LoVo (cell line): Measurements from ENCODE around the gene RECQL5.
"Not testable (repeated sequence)": the region's sequence is repeated elsewhere in the genome, so short reads cannot be mapped to it uniquely, and the experiment has no call there.

ENCODE experiments used
- DNase-seq: peaks from one replicate; pipeline ENCODE4 v3.0.0-alpha.2; 2016; ENCODE audit warnings: low spot score

The RECQL5 gene

GRCh38 chr17:75616521-75617122, 50.3 kb downstream of the RECQL5 start:
- DNase-seq = no peak

- DNase-seq = no peak
These were observed 51.7 kb downstream of the RECQL5 start for GRCh38 chr17:75615301-75615700.

- no peak for DNase-seq
These were observed 52.2 kb downstream of the RECQL5 start for GRCh38 chr17:75614556-75615270.

DNA sequence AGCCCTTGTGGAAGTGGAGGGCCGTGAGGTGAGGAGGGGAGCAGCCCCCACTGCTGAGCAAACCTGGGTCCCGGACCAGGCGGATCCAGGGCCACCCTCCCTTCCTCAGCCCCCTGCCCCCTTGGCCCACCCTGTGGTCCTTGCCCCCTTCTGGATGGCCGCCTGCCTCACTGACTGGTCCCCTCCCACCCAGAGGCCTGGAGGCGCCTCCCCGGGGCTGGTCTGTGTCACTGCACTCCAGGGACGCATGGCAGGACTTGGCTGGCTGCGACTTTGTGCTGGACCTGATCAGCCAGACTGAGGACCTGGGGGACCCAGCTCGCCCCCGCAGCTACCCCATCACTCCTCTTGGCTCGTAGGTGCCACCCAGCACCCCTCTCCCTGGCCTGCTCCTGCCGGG, 52.9 kb downstream of the RECQL5 start:
- no peak for DNase-seq

- no peak for DNase-seq
These were observed 53.9 kb downstream of the RECQL5 start for GRCh38 chr17:75612906-75613626.

DNA sequence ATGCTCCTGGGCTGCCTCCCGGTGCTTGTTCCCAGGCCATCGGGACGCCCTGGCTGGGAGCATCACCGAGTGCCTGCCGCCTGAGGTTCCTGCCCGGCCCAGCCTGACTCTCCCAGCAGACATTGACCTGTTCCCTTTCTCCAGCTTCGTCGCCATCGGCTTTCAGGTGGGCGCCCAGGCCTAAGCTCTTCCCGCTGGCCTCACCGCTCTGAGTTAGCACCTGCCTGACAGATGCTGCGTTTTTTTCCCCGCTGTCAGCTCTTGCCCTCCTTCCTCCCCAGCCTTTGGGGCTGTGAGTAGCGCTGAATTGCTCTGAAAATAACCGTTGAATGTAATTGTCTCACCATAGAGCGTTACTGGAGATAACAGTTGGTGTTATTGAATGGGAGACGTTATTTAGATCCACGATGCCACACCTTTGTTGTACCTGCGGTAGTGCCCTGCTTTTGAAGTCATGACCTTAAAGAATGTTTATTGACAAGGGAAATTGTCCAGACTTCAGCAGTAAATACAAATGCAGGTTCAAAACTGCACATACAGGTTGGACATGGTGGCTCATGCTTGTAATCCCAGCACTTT, 55.0 kb downstream of the RECQL5 start:
- DNase-seq = peak; percentile 75

DNA sequence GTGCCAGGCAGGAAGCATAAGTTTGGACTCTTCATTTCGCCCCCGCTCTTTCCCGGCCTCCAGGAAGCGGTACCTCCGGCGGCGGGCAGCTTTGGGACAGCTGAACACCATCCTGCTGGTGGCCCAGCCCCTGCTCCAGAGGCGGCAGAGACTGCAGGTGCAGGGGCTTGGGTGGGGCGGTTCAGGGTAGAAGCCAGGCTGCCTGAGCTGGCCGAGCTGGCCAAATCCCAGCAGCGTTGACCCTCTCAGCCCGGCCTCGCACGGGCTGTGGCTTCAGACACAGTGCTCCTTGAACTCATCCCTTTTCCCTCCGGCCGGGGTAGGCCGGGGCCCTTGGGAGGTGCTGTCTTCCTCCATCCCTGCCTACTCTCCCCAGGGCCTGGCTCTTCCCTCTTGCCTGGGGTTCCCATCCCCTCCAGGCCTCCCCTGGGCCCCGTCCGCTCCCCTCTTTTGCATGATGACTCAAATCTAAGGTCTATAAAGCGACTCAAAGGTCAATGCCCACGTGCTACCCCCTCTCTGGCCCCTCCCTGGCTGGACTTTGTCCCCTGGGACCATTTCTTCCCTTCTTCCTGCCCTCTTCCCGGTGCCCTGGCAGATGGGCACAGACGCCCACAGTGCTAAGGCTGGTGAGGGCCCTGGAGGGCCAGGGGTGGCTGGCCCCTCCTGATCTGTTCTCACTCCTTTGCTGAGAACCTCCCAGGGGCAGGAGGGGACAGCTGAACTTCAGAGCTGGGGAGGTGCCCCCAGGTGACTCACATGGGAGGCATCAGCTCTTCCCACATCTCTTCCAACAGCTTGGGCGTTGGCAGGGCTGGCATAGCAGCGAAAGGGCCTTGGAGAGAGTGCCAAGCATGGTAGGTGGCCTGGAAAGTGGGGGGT, 56.6 kb downstream of the RECQL5 start:
- peak; percentile 89 for DNase-seq

DNA sequence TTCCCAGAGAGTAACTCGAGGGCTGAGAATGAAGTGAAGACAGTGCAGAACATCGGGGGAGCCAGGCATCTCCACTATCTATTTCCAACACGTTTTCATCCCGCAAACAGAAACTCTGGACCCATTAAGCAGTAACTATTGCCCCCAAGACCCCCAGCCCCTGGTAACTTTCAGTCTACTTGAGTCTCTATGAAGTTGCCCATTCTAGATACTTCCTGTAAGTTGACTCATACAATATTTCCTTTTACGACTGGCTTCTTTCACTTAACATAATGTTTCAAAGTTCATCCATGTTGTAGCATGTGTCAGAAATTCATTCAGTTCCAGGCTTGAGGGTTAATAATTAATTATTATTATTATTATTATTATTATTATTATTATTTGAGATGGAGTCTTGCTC, 59.9 kb downstream of the RECQL5 start:
- no peak for DNase-seq

GRCh38 chr17:75605790-75606189, 61.2 kb downstream of the RECQL5 start:
- no peak for DNase-seq

DNA sequence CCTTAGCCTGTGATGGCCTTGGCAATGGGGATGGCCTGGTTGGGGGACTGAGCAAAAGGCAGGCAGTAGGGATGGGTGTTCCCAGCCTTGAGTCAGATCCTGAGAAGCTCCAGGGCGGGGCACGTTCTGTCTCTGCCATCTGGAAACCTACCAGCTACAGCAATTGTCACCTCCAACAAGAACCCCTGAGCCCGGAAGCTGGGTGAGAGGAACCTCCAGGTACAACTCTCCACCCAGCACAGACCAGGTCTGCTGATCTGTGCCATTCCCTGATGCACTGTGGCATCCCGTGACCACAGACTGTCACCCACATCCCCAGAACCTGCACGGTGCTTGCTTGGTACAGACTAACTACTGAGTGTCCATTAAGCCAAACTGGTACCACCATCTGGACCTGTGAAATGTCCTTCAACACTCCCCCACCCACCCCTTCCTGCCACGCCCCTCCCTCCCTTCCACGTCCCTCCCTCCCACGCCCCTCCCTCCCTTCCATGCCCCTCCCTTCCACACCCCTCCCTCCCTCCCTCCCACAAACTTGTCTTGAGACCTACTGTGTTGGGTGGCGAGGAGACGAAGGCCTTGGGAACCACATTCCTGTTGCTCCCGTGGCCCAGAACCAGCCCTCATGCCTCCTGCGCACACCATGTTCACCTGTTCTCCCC, 62.8 kb downstream of the RECQL5 start:
- DNase-seq = peak; percentile 61

DNA sequence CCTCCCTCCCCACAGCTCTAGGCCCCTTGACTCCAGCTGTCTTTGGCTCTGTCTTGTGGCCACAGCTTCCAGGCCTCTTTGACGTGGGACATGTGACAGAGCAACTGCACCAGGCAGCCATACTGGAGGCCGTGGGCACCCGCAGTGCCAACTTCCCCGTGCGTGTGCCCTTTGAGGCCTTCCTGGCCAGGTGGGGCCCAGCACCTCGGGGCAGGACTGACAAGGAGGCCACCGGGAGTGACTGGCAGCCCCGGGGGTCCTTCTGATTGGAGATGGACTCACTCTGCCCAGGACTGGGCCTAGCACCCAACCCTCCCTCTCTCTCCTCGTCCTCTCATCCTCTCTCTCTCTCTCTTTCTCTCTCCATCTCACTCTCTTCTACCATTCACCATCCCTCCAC, 63.8 kb downstream of the RECQL5 start:
- DNase-seq = no peak

GRCh38 chr17:75602644-75603043, 64.3 kb downstream of the RECQL5 start:
- DNase-seq = no peak

GRCh38 chr17:75601057-75601987, 65.6 kb downstream of the RECQL5 start:
- DNase-seq = peak; percentile 89

DNA sequence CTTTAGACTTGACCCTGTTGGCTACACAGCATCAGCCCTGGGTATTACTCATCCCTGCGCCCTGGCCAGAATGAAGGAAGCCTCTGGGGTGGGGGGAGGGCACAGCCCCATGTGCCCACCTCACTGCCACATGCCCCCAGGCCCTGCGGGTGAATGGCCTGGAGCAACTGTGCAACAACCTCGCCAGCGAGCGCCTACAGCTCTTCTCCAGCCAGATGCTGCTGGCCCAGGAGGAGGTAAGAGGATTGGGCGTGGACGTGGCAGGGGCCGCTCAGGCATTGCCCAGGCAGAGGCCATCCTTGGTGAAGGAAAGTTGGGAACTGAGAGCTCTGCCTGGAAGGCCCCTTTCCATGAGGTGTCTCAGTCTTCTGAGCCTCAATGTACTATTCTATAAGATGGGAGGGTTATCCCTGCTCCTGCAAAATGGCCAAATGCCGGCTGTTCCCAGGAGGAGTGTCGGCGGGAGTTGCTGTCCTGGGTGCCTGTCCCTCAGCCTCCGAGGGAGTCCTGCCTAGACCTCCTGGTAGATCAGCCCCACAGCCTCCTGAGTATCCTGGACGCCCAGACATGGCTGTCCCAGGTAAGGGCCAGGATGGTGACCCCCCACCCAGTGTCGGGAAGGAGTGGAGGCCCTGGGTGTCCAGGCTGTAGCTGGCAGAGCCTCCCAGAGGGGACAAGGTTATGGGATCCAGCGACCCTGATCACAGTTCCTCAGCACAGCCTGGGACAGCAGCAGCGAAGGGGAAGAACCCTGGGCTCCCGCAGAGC, 70.5 kb downstream of the RECQL5 start:
- DNase-seq = no peak

GRCh38 chr17:75595920-75596313, 71.0 kb downstream of the RECQL5 start:
- no peak for DNase-seq

DNA sequence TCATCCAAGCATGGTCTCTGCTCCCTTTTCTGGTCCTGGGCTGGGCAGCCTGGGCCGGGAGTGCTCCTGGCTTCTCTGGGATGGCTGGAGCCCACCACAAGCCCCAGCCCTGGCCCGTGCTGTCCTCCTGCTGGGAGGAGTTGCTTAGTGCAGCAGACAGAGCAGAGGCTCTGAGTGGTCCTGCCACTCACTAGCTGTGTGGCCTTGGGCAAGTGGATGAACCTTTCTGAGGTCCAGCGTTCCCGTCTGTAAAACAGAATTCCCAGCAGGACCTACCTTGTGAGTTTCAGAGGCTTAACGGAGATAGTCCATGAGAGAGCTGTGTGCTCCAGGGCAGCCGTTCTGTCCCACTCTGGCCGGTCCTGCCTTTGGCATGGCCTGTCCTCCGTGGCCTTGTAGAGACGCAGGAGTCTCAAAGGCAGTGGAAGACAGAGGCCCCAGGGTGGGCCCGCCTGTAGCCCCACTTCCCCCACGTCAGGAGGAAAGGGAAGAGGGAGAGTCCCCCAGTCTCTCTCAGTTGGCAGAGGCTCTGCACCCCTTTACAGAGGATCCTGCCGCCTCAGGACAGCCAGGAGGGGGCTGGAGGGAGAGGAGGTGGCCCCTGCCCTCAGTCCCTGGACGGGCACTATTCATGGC, 71.6 kb downstream of the RECQL5 start:
- DNase-seq = no peak

DNA sequence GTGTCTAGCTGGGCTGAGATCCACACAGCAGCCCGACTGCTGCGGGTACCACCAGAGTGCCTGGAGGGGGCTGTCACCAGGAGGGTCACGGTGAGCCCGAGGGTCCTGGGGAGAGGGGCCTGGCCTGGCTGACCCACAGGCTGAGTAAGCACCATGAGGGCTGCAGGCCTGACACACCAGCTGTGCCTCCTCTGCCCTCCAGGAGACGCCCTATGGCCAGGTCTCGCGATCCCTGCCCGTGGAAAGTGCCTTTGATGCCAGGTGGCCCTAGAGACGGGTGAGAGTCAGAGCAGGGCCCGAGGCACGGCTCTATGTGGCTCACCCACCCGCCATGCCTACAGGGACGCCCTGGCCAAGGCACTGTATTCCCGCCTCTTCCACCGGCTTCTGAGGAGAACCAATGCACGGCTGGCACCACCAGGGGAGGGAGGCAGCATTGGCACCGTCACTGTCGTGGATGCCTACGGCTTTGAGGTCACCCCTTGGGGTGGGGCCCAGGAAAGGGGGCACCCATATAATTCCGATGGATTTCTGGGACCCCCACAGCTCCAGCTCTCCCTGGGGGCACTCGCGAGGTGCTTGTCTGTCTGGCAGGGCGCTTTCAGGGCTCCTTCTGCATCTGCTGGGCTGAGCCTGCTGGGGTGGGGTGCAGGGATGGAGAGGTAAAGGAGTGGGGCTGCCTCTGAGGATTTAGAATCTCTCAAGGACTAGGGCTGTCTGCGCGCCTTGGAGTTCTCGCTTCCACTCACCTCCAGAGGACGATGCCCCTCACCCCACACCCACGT, 72.3 kb downstream of the RECQL5 start:
- no peak for DNase-seq

GRCh38 chr17:75593430-75593829, 73.5 kb downstream of the RECQL5 start:
- DNase-seq = not testable (repeated sequence)
